ENCODE data around the gene MICALL1. TPM values are rescaled to one million over a fixed set of nuclear protein-coding genes. Genes with fewer than 3 reads are reported as not detected.
A peak's percentile ranks its signal among the peaks of the same experiment; 100 is the strongest.

The MICALL1 gene
- total and polyA plus RNA-seq, 4 experiments from 2014 or later, result 0.77 to 31.0 (median 17.6) TPM

DNA sequence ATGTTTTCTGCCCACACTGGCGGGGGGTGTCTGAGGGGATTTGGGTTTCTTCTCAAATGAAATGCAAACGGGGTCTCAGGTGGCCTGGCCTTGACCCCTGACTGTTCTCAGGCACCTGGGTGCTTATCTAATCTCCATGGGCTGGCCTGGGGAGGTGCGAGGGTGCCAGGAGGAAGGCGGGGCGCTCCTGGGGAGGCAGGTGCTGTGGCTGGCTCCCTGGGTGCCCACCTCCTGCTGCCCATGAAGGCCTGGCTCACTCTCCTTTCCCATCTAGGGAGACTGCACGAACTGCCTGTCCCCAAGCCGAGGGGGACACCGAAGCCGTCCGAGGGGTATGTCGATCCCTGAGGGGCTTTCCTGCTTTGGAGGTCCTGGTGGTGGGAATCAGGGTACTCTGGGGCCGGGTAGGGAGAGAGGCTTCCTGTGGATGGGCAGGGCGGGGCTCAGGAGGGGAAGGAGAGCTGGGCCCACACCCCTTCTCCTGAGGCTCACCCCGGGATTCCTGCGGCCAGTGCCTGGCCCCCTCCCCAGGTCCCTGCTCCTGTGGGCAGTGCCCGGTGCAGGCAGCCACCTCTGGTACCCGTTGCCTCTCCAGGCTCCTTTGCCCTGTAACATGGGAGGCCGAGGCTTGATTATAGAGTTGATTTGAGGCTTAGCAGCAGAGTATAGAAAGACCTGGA is 18.4 kb downstream of the MICALL1 start:
- intact Hi-C loops (cut with micrococcal nuclease), result no loop called here
- Mint-ChIP-seq H3K9me3 (peaks cover 0 to 2% (median 0%) of the 10 kb centered on the region in 8 donors), H3K4me1 (peaks cover 1 to 6% (median 4%) of the 10 kb centered on the region in 4 donors), H3K27ac (peak overlapping the region in 1 of 7 donors; percentile 29), H3K27me3 (no peaks in the 10 kb centered on the region), H3K4me3 (no peak overlapping the region), H3K36me3 (peaks cover 17 to 46% of the 10 kb centered on the region in 2 donors)
- CTCF ChIA-PET (ENCODE audit: partially characterized antibody), result interaction anchor here (0.6 to 1.3 kb wide), 2 partner anchors 9 to 106 kb away, joined by 3 to 6 read pairs; no protein-coding TSS in a partner anchor
- Histone ChIP-seq H3K27me3 (ENCODE audit: insufficient read depth, low read length) (no peaks in the 10 kb centered on the region), H3K9me3 (ENCODE audit: control insufficient read depth in 1 of 2, low read length in 2 of 2) (no peaks in the 10 kb centered on the region), H3K4me1 (ENCODE audit: insufficient read depth, low read length) (no peaks in the 10 kb centered on the region), H3K4me3 (ENCODE audit: low read length in 2 of 2) (no peak overlapping the region), H3K36me3 (ENCODE audit: insufficient read depth, low read length) (peaks cover 12% of the 10 kb centered on the region), H3K27ac (ENCODE audit: low read depth, low read length) (no peak overlapping the region)
- POLR2A ChIA-PET (ENCODE audit: partially characterized antibody), result no interaction called here
- no peak for DNase-seq

DNA sequence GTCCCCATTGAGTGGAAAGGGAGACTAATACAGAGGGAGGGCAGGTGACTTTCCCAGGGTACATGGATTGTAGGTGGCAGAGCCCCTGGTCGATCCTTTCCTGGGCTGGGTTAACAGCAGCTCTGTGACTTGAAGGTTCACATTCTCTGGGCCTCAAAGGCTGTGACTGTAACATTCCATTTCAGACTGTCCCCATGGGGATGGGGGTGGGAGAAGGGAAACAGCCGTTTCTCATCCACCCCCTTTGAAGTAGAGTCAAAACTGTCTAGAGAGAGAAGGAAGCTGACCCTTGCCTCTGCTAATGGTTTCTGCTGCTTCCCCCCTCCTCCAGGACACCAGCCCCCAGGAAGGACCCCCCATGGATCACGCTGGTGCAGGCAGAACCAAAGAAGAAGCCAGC is 19.2 kb downstream of the MICALL1 start:
- H3K27me3 ChIP-seq (ENCODE audit: insufficient read depth, low read length), result no peaks in the 10 kb centered on the region
- ChIA-PET CTCF (ENCODE audit: partially characterized antibody) (interaction anchor here (0.6 kb wide), 1 partner anchor 107 kb away, joined by 3 read pairs; no protein-coding TSS in a partner anchor), POLR2A (ENCODE audit: partially characterized antibody) (interaction anchor here (0.8 kb wide), 1 partner anchor 20 kb away, joined by 3 read pairs; no protein-coding TSS in a partner anchor)
- no peaks in the 10 kb centered on the region for H3K9me3 ChIP-seq (ENCODE audit: control insufficient read depth in 1 of 2, low read length in 2 of 2)
- H3K4me3 ChIP-seq (ENCODE audit: low read length in 2 of 2), result no peak overlapping the region
- H3K4me1 ChIP-seq (ENCODE audit: insufficient read depth, low read length), result no peaks in the 10 kb centered on the region
- peaks cover 14 to 42% of the 10 kb centered on the region in 2 donors for H3K36me3 Mint-ChIP-seq
- peak overlapping the region in 1 of 7 donors; percentile 25 for H3K27ac Mint-ChIP-seq
- no peak overlapping the region for H3K4me3 Mint-ChIP-seq
- H3K36me3 ChIP-seq (ENCODE audit: insufficient read depth, low read length), result peaks cover 13% of the 10 kb centered on the region
- H3K27ac ChIP-seq (ENCODE audit: low read depth, low read length), result no peak overlapping the region
- H3K9me3 Mint-ChIP-seq, result peaks cover 0 to 2% (median 0%) of the 10 kb centered on the region in 8 donors
- H3K4me1 Mint-ChIP-seq, result peaks cover 0 to 1% (median under 1%) of the 10 kb centered on the region in 4 donors
- DNase-seq, result no peak
- intact Hi-C loops (cut with micrococcal nuclease), result no loop called here
- no peaks in the 10 kb centered on the region for H3K27me3 Mint-ChIP-seq

DNA sequence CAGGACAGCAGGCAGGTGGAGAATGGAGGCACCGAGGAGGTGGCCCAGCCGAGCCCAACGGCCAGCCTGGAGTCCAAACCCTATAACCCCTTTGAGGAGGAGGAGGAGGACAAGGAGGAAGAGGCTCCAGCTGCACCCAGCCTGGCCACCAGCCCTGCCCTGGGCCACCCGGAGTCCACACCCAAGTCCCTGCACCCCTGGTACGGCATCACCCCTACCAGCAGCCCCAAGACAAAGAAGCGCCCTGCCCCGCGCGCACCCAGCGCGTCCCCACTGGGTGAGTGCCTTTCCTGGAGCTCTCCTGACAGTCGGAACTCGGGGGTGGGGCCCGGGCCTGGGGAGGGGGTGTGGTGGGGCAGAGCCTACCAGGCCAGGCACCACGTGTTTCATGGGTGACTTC is 19.7 kb downstream of the MICALL1 start:
- H3K4me1 Mint-ChIP-seq, result peaks cover 0 to 1% (median 0%) of the 10 kb centered on the region in 4 donors
- H3K27me3 Mint-ChIP-seq, result no peaks in the 10 kb centered on the region
- H3K27ac Mint-ChIP-seq, result no peak overlapping the region
- Histone ChIP-seq H3K36me3 (ENCODE audit: insufficient read depth, low read length) (peaks cover 13% of the 10 kb centered on the region), H3K27ac (ENCODE audit: low read depth, low read length) (no peak overlapping the region), H3K4me1 (ENCODE audit: insufficient read depth, low read length) (no peaks in the 10 kb centered on the region), H3K9me3 (ENCODE audit: control insufficient read depth in 1 of 2, low read length in 2 of 2) (no peaks in the 10 kb centered on the region), H3K4me3 (ENCODE audit: low read length in 2 of 2) (no peak overlapping the region), H3K27me3 (ENCODE audit: insufficient read depth, low read length) (no peaks in the 10 kb centered on the region)
- no peak overlapping the region for H3K4me3 Mint-ChIP-seq
- POLR2A ChIA-PET (ENCODE audit: partially characterized antibody), result interaction anchor here (0.8 kb wide), 1 partner anchor 20 kb away, joined by 3 read pairs; no protein-coding TSS in a partner anchor
- intact Hi-C loops (cut with micrococcal nuclease), result no loop called here
- CTCF ChIA-PET (ENCODE audit: partially characterized antibody), result no interaction called here
- H3K36me3 Mint-ChIP-seq, result peaks cover 14 to 42% of the 10 kb centered on the region in 2 donors
- DNase-seq, result no peak
- H3K9me3 Mint-ChIP-seq, result peaks cover 0 to 2% (median 0%) of the 10 kb centered on the region in 8 donors

DNA sequence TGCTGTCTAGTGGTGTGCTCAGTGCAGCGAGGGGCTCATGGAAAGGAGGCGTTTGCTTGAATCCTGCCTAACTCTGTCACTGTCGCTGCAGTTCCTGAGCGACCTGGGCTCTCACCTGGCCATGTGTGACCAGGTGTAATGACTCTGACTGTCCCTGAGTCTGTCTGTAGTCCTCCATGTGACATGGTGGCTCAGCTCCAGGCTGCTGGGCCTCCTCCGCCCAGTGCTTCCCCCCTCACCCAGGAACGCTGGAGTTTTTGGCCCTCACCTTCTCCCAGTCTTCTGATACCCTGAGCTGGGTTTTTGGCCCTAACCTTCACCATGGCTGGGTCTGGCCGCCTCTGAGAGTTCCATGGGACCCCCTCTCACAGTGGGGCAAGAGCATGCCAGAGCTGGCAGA is 20.3 kb downstream of the MICALL1 start:
- no peaks in the 10 kb centered on the region for H3K9me3 ChIP-seq (ENCODE audit: control insufficient read depth in 1 of 2, low read length in 2 of 2)
- peaks cover 14 to 44% of the 10 kb centered on the region in 2 donors for H3K36me3 Mint-ChIP-seq
- DNase-seq, result no peak
- H3K27ac Mint-ChIP-seq, result peak overlapping the region in 1 of 7 donors; percentile 53
- H3K27me3 ChIP-seq (ENCODE audit: insufficient read depth, low read length), result no peaks in the 10 kb centered on the region
- intact Hi-C loops (cut with micrococcal nuclease), result no loop called here
- H3K9me3 Mint-ChIP-seq, result peaks cover 0 to 2% (median 0%) of the 10 kb centered on the region in 8 donors
- H3K4me3 Mint-ChIP-seq, result no peak overlapping the region
- no peak overlapping the region for H3K4me3 ChIP-seq (ENCODE audit: low read length in 2 of 2)
- H3K36me3 ChIP-seq (ENCODE audit: insufficient read depth, low read length), result peaks cover 13% of the 10 kb centered on the region
- H3K27ac ChIP-seq (ENCODE audit: low read depth, low read length), result no peak overlapping the region
- no peaks in the 10 kb centered on the region for H3K27me3 Mint-ChIP-seq
- peaks cover 0 to 3% (median 0%) of the 10 kb centered on the region in 4 donors for H3K4me1 Mint-ChIP-seq
- ChIA-PET CTCF (ENCODE audit: partially characterized antibody) (no interaction called here), POLR2A (ENCODE audit: partially characterized antibody) (interaction anchor here (1.2 kb wide), 1 partner anchor 20 kb away, joined by 3 read pairs; the partner anchor contains the start of gene MICALL1)
- H3K4me1 ChIP-seq (ENCODE audit: insufficient read depth, low read length), result no peaks in the 10 kb centered on the region

DNA sequence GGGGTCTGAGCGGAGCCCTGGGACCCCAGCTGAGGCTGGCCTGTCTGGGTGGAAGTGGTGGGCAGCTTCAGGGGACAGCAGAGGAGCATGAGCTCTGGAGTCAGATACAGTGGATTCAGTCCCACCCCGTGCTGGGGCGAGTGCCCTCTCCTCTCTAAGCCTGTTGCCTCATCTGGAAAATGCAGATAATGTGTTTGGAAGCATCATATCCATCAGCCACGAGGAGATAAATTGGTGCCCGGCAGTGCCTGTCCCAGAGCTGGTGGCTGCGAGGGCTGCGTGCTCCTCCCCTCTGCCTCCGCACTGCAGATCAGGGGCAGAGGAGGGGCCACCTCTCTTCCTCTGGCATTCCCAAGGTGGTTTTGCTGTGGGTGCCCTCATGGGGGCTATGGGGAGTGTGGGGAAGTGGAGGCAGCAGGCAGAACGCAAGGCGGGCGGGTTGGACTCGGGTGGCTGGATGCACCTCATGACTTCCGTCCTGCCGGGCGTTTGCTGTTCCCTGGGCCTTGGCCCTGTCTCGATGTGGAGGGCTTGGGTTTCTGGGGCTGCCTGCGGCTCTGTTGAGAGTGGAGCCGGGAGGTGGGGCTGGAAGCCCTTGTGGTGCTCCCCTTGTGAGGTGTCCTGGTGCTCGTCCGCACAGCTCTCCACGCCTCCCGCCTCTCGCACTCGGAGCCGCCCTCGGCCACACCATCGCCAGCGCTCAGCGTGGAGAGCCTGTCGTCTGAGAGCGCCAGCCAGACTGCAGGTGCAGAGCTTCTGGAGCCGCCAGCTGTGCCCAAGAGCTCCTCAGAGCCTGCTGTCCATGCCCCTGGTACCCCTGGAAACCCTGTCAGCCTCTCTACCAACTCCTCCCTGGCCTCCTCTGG is 20.9 kb downstream of the MICALL1 start:
- CTCF ChIA-PET (ENCODE audit: partially characterized antibody), result no interaction called here
- H3K4me1 Mint-ChIP-seq, result peaks cover 0 to 3% (median 0%) of the 10 kb centered on the region in 4 donors
- POLR2A ChIA-PET (ENCODE audit: partially characterized antibody), result interaction anchor here (0.7 to 1.2 kb wide), 3 partner anchors 21 to 83 kb away, joined by 3 read pairs; partner anchors contain the start of genes ANKRD54 and MICALL1

DNA sequence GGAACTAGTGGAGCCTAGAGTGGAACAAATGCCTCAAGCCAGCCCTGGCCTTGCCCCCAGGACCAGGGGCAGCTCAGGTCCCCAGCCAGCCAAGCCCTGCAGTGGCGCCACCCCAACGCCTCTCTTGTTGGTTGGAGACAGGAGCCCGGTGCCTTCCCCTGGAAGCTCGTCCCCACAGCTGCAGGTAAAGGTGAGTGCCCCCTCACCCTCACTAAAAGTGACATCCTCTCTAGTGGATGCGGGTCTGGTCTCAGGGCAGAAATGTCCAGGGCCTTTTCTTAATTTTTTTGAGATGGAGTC is 21.5 kb downstream of the MICALL1 start:
- intact Hi-C loops (cut with micrococcal nuclease), result no loop called here
- Mint-ChIP-seq H3K9me3 (peaks cover 0 to 2% (median 0%) of the 10 kb centered on the region in 8 donors), H3K4me3 (no peak overlapping the region), H3K27me3 (no peaks in the 10 kb centered on the region), H3K4me1 (peaks cover 0 to 3% (median 0%) of the 10 kb centered on the region in 4 donors), H3K36me3 (peaks cover 18 to 45% of the 10 kb centered on the region in 2 donors), H3K27ac (no peak overlapping the region)
- no peak overlapping the region for H3K27ac ChIP-seq (ENCODE audit: low read depth, low read length)
- peaks cover 13% of the 10 kb centered on the region for H3K36me3 ChIP-seq (ENCODE audit: insufficient read depth, low read length)
- DNase-seq, result no peak
- POLR2A ChIA-PET (ENCODE audit: partially characterized antibody), result interaction anchor here (0.7 to 1.2 kb wide), 2 partner anchors 21 to 84 kb away, joined by 3 read pairs; partner anchors contain the start of genes ANKRD54 and MICALL1
- CTCF ChIA-PET (ENCODE audit: partially characterized antibody), result interaction anchor here (0.6 kb wide), 1 partner anchor 8 kb away, joined by 3 read pairs; no protein-coding TSS in a partner anchor
- no peak overlapping the region for H3K4me3 ChIP-seq (ENCODE audit: low read length in 2 of 2)
- H3K27me3 ChIP-seq (ENCODE audit: insufficient read depth, low read length), result no peaks in the 10 kb centered on the region
- no peaks in the 10 kb centered on the region for H3K4me1 ChIP-seq (ENCODE audit: insufficient read depth, low read length)
- no peaks in the 10 kb centered on the region for H3K9me3 ChIP-seq (ENCODE audit: control insufficient read depth in 1 of 2, low read length in 2 of 2)

More for the DNA sequence above, 20.9 kb downstream of the MICALL1 start:
- H3K4me3 Mint-ChIP-seq, result no peak overlapping the region
- peaks cover 0 to 2% (median 0%) of the 10 kb centered on the region in 8 donors for H3K9me3 Mint-ChIP-seq
- no peaks in the 10 kb centered on the region for H3K27me3 Mint-ChIP-seq
- intact Hi-C loops (cut with micrococcal nuclease), result no loop called here
- Histone ChIP-seq H3K4me3 (ENCODE audit: low read length in 2 of 2) (no peak overlapping the region), H3K27me3 (ENCODE audit: insufficient read depth, low read length) (no peaks in the 10 kb centered on the region), H3K9me3 (ENCODE audit: control insufficient read depth in 1 of 2, low read length in 2 of 2) (no peaks in the 10 kb centered on the region), H3K27ac (ENCODE audit: low read depth, low read length) (no peak overlapping the region), H3K4me1 (ENCODE audit: insufficient read depth, low read length) (no peaks in the 10 kb centered on the region), H3K36me3 (ENCODE audit: insufficient read depth, low read length) (peaks cover 13% of the 10 kb centered on the region)
- H3K27ac Mint-ChIP-seq, result no peak overlapping the region
- peaks cover 17 to 43% of the 10 kb centered on the region in 2 donors for H3K36me3 Mint-ChIP-seq
- DNase-seq, result no peak

DNA sequence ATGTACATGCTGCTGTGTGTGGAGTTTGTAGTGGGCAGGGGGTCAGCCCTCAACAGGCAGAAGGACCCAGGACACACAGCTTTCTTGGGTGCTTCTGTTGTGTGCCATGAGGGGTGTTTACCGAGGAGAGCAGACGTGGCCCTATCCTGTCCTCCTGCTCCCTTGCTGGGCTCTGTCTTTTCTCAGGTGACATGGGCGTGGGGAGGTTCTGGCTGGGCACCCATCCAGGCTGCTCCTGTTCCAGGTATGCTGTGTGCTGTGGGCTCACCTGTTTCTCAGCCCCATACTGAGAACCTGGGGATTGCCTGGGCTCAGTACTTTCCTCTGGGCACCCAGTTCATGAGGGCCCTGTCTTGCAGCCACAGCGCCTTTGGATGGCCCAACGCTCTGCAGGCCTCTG is 23.3 kb downstream of the MICALL1 start:
- CTCF ChIA-PET (ENCODE audit: partially characterized antibody), result no interaction called here

More for the DNA sequence above, 23.3 kb downstream of the MICALL1 start:
- no peak overlapping the region for H3K4me3 ChIP-seq (ENCODE audit: low read length in 2 of 2)
- H3K36me3 ChIP-seq (ENCODE audit: insufficient read depth, low read length), result peaks cover 13% of the 10 kb centered on the region
- no peak overlapping the region for H3K27ac ChIP-seq (ENCODE audit: low read depth, low read length)
- POLR2A ChIA-PET (ENCODE audit: partially characterized antibody), result no interaction called here
- H3K9me3 ChIP-seq (ENCODE audit: control insufficient read depth in 1 of 2, low read length in 2 of 2), result no peaks in the 10 kb centered on the region
- Mint-ChIP-seq H3K36me3 (peaks cover 14 to 45% of the 10 kb centered on the region in 2 donors), H3K4me1 (peaks cover 7 to 13% (median 8%) of the 10 kb centered on the region in 4 donors), H3K27ac (peak overlapping the region in 2 of 7 donors; percentile 62 to 63), H3K4me3 (no peak overlapping the region), H3K9me3 (peaks cover 0 to 2% (median 0%) of the 10 kb centered on the region in 8 donors), H3K27me3 (no peaks in the 10 kb centered on the region)
- H3K27me3 ChIP-seq (ENCODE audit: insufficient read depth, low read length), result no peaks in the 10 kb centered on the region
- DNase-seq, result no peak
- peaks cover 11% of the 10 kb centered on the region for H3K4me1 ChIP-seq (ENCODE audit: insufficient read depth, low read length)
- intact Hi-C loops (cut with micrococcal nuclease), result no loop called here

Measured in CD4-positive, alpha-beta memory T cell (primary cell).